Fibroblast of skin of right quadriceps (primary cell): ENCODE measurements around the gene CACNG8.
"Not testable (repeated sequence)": the region's sequence is repeated elsewhere in the genome, so short reads cannot be mapped to it uniquely, and the experiment has no call there.

Source experiments
- DNase-seq: peaks from one replicate; pipeline ENCODE4 v3.0.0-alpha.2; 2013

Gene CACNG8

GRCh38 chr19:53994811-53995210, 32.1 kb downstream of the CACNG8 start:
- peak; percentile 13 for DNase-seq

DNA sequence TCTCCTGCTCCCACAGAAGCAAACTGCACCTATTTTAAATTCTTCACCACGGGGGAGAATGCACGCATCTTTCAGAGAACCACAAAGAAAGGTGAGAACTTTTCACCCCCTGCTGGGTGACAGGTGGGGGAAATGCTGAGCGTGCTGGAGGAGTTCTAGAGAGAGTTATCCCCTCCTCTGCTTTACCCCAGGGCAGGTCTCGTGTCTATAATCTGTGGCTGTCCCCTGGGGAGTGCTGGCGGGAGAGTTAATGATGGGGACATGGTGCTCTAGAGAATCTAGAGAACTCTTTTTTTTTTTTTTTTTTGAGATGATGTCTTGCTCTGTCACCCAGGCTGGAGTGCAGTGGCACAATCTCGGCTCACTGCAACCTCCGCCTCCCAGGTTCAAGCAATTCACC, 35.5 kb downstream of the CACNG8 start:
- DNase-seq, result no peak

- no peak for DNase-seq
Measured at GRCh38 chr19:53999694-54000093, 37.0 kb downstream of the CACNG8 start.

- no peak for DNase-seq
Measured at GRCh38 chr19:54001496-54001895, 38.8 kb downstream of the CACNG8 start.

DNA sequence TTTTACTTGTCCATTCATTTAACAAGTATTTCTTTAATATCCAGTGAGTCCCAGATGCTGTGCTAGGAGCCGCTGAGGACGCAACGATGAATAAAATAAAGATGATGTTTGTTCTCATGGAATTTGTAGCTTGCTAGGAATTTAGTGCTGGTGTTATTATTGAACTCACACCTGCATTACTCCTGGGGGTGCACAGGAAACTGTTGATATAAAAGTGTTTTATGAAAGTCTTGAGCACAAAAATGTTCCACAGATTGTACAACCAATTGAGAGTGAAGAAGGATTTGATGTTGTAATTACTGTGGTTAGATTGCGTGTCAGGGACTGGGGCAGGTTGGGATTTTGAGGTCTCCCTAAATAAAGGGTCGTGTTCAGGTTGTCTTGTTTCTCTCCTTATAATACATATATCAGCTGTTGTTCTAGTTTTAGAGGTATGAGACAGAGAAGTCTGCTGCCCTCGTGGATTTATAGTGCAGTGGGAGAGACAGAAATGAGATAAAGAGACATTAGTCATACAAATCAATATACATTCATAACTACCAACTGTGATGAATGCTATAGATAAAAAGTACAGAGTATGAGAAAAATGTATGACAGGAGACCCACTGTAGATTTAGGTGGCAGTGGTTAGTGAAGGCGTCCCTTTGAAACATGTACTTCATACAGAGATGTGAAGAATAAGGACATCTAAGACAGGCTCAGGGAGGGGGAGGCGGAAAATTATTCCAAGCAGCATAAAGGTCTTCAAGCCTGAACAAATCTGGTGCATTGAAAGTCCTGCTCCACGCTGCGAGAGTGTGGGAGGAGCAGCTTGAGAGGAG, 40.0 kb downstream of the CACNG8 start:
- no peak for DNase-seq

DNA sequence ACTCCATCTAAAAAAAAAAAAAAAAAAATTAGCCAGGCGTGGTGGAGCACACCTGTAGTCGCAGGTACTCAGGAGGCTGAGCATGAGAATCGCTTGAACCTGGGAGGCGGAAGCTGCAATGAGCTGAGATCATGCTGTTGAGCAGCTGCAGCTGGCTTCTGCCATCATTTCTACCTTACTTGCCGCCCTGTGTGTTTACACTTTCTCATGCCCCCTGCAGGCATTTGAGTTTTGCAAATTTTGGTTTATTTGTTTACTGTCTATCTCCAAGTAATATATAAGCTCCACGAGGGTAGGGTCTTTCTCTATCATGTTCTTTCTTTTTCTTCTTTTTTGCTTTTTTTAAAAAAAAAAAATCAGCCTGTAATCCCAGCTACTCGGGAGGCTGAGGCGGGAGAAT, 46.7 kb downstream of the CACNG8 start:
- no peak for DNase-seq

GRCh38 chr19:54010474-54010873, 47.7 kb downstream of the CACNG8 start:
- no peak for DNase-seq

GRCh38 chr19:54011507-54012211, 48.9 kb downstream of the CACNG8 start:
- no peak for DNase-seq

DNA sequence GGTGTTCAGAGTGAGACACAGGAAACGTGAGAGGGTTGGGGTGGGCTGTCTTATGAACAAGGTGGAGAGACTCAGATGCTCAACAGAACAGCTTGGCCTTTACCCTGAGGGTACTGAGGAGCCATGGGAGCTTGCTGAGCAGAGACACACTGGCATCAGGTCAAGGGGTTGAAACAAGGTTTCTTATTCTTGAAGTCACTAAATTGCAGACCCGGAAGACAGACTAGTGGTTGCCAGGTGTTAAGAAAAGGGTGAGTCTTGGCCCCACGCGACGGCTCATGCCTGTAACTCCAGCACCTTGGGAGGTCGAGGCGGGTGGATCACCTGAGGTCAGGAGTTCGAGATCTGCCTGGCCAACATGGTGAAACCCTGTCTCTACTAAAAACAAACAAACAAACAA, 51.1 kb downstream of the CACNG8 start:
- DNase-seq, result no peak

GRCh38 chr19:54014920-54015560, 52.3 kb downstream of the CACNG8 start:
- DNase-seq, result no peak

DNA sequence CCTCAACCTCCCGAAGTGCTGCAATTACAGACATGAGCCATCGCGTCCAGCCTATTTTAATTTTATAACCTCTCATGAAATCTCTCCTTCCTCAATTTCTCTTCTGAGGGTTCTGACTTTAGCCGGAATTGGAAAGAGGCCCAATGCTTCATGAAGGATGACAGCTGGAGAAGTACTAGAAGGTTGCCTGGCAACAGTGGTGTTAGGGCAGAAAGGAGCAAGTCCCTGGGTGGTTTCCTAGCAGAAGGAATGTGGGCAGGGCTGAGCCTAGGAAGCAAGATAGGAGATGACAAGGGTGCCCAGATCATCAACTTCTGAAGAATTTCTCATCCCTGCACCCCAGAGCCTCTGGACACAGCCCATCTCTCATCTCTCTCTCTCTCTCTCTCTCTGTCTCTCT, 54.5 kb downstream of the CACNG8 start:
- no peak for DNase-seq

- no peak for DNase-seq
Measured at GRCh38 chr19:54021363-54021762, 58.6 kb downstream of the CACNG8 start.

DNA sequence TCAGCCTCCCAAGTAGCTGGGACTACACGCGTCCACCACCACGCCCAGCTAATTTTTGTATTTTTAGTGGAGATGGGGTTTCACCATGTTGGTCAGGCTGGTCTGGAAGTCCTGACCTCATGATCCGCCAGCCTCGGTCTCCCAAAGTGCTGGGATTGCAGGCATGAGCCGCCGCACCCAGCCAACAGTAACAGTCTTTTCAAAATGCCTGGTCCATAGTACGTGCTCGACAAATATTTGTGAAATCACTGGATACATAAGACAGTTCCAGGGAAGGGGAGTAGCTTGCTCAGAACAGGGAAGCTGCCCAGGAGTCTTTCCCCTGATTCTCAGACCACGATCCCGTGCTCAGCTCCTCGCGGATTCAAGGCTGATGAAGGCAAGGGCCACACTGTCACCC, 59.2 kb downstream of the CACNG8 start:
- no peak for DNase-seq

- DNase-seq, result peak; percentile 19
Measured at GRCh38 chr19:54023191-54023590, 60.5 kb downstream of the CACNG8 start.

GRCh38 chr19:54024660-54025059, 61.9 kb downstream of the CACNG8 start:
- no peak for DNase-seq

DNA sequence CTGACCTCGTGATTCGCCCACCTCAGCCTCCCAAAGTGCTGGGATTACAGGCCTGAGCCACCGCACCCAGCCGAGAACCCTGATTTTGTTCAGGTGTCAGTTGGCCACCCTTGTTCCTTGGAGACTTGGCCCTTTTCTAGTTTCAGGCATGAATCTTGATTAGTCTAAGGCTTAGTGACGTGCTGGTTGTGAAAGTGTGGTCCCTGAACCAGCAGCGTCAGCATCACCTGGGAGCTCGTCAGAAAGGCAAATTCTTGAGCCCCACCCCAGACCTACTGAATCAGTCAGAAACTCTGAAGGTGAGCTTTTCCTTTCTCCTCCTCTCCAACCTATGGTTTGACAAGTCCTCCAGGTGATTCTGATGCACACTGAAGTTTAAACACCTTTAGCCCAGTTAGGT, 63.9 kb downstream of the CACNG8 start:
- no peak for DNase-seq

- DNase-seq, result no peak
Measured at GRCh38 chr19:54029301-54029700, 66.6 kb downstream of the CACNG8 start.

- peak; percentile 53 for DNase-seq
Measured at GRCh38 chr19:54029930-54030490, 67.3 kb downstream of the CACNG8 start.

DNA sequence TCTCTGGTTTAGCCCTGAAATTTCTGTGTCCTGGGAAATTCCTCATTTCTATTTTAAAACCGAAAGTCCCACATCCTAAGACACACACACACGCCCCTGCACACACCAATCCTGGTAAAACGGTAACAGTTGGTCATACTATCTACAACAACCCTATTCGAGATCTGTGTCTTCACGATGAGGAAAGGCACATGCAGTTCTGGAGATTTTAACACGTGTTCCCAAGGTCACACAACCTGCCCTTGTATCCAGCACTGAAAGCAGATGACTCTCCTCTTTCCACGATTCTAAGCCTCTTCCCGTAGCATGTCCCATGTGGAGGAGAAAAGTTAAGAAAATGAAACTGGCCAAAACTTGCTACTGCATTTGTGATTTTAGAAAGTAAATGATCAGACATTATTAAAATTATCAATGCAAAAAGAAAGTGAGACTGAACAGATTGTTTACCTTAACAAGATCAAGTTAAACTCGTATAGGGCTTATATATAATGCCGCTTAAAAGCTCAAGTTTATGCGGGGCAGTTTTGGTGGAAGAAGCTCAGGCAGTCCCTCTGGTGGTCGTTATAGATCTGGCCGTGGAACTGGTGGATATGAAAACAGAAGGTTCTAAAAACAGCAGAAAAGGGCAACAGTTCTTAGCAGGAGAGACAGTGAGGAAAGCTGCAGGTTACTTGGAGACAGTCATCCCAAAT, 68.3 kb downstream of the CACNG8 start:
- peak; percentile 8 for DNase-seq

DNA sequence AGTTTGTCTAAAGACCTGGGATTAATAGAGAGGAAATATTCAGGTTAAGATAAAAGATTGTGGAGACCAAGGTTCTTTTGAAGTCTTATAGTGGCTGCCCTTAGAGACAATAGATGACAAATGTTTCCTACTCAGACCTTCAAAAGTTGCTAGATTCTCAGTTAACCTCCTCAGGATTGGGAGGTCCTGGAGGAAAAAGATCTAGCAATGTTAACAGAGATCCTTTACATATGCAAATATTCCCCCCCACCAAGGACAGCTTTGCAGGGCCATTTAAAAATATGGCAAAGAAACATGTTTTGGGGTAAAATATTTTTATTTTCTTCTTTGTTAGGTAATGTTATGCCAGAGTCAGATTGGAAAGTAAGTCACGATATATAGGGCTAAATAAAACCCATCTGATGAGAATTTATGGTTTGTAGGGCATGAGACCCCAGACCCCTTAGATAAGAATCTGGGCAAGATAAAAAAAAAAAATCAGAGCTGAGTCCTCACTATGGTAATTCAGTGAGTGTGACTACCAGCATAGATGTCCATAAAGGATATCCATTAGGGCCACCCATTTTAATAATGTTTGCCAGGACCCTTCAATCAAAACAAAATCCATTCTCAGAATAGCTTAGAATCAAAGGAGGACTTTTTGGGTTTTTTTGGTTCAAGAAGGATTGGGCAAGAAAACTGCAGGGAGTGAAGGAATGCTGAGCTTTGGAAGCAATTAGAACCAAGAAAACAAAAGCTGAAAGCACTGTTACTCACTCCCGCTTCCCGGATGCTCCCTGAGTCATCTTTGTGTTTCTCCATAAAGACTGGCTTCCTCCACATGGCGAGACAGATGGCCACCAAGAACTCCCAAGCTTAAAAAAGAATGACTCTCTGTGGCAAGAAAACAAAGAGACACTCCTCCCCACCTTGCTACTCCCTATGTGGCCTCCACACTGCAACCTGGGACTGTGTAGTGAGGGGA, 72.8 kb downstream of the CACNG8 start:
- DNase-seq, result peak; percentile 91

DNA sequence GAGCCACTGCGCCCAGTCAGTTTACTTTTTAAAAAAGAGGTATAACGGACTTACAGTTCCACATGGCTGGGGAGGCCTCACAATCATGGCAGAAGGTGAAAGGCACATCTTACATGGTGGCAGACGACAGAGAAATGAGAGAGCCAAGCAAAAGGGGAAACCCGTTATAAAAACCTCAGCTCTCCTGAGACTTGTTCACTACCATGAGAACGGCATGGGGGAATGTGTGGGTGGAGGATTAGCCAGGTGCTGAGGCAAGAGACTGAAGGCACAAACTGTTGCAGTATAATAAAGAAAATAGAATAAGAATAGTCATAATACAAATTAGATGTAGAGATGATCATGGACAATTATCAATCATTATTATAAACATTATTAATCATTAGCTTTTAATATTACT, 73.8 kb downstream of the CACNG8 start:
- DNase-seq, result not testable (repeated sequence)
